KOPT-K1 (cell line): ENCODE measurements around the gene TEX10.

Experiments
- H3K27ac ChIP-seq: fragments of 200-600 bp; sonication (generic); 2 replicates; pipeline ENCODE4 v1.5.1; 2016; ENCODE audit warnings: antibody characterized with exemption, mild to moderate bottlenecking, low read depth, low read length; ENCODE audit not compliant: poor library complexity, severe bottlenecking
- H3K36me3 ChIP-seq: fragments of 200-600 bp; sonication (generic); 2 replicates; pipeline ENCODE4 v1.5.1; 2017; ENCODE audit warnings: antibody characterized with exemption, mild to moderate bottlenecking, low read length, moderate library complexity; ENCODE audit not compliant: insufficient read depth
- H3K9me3 ChIP-seq: fragments of 200-600 bp; sonication (generic); 2 replicates; pipeline ENCODE4 v1.5.1; 2017; ENCODE audit warnings: antibody characterized with exemption, low read length, mild to moderate bottlenecking; ENCODE audit not compliant: insufficient read depth, poor library complexity, severe bottlenecking

Gene TEX10

GRCh38 chr9:100309992-100310391, 42.8 kb downstream of the TEX10 start:
- H3K9me3 ChIP-seq: no peaks in the 10 kb centered on the region
- peaks cover 95% of the 10 kb centered on the region for H3K36me3 ChIP-seq

GRCh38 chr9:100308965-100309564, 43.7 kb downstream of the TEX10 start:
- H3K27ac ChIP-seq: no peak overlapping the region
- H3K36me3 ChIP-seq: peaks cover 95% of the 10 kb centered on the region
- no peaks in the 10 kb centered on the region for H3K9me3 ChIP-seq

More at GRCh38 chr9:100309992-100310391, 42.8 kb downstream of the TEX10 start:
- H3K27ac ChIP-seq: no peak overlapping the region

- H3K36me3 ChIP-seq: peaks cover 97% of the 10 kb centered on the region
- H3K9me3 ChIP-seq: no peaks in the 10 kb centered on the region
- no peak overlapping the region for H3K27ac ChIP-seq
These were observed 45.7 kb downstream of the TEX10 start for GRCh38 chr9:100307080-100307479.

GRCh38 chr9:100306283-100306682, 46.5 kb downstream of the TEX10 start:
- H3K27ac ChIP-seq: no peak overlapping the region
- no peaks in the 10 kb centered on the region for H3K9me3 ChIP-seq
- peaks cover 98% of the 10 kb centered on the region for H3K36me3 ChIP-seq

DNA sequence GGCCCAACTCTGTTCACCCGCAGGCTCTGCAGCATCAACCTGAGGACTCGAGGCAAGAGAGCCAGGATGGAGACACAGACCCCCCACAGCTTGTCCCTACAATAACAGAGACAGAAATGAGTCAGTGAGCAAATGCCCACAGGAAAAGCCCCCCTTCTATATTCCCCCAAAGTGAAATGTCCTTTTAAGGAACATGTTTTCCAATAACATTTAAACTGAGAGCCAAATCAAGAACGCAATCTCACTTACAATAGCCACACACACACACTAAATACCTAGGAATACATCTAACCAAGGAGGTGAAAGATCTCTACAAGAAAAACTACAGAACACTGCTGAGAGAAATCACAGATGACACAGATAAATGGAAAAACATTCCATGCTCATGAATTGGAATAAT, 49.0 kb downstream of the TEX10 start:
- H3K36me3 ChIP-seq: peaks cover 98% of the 10 kb centered on the region
- H3K27ac ChIP-seq: no peak overlapping the region
- H3K9me3 ChIP-seq: no peaks in the 10 kb centered on the region

DNA sequence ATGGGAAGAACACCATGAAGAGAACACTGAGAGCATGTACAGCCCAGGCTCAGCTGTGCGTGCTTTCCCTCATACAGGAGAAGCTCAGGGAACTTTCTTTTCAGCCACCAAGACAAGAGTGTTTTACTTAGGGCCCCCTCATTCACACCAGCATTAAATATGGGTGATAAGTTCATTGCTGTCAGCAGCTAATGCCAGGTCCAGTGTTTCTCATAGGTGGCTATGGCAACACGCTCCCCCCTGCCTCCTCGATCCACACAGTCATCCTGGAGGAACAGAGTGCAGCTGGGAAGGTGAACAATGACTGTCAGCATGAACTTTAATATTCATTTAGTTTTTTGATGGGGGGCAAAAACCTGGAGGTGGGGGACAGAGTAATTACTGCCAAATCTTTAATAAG, 54.4 kb downstream of the TEX10 start:
- H3K27ac ChIP-seq: no peak overlapping the region
- no peaks in the 10 kb centered on the region for H3K9me3 ChIP-seq
- H3K36me3 ChIP-seq: peaks cover 99% of the 10 kb centered on the region

- Histone ChIP-seq H3K9me3 (no peaks in the 10 kb centered on the region), H3K27ac (no peak overlapping the region), H3K36me3 (peaks cover 99% of the 10 kb centered on the region)
These were observed 56.3 kb downstream of the TEX10 start for GRCh38 chr9:100296407-100296806.

DNA sequence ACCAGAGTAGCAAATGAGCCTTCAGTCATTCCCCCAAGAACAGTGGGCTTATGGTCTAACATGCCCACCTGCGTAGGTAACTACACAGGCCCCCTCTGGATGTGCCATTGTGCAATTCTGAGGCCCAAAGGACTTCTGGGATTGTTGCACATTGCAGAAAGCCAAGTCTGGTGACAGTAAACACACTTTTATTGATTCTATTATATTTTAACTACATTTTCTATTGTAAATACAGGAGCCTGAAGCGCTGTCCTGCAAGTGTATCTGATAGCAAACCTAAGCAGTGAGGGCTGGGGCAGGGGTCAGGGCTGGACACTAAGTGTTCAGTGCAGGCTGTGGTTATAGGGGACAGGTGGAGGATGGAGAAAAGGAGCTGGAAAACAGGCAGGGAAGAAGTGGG, 57.5 kb downstream of the TEX10 start:
- H3K9me3 ChIP-seq: no peaks in the 10 kb centered on the region
- H3K36me3 ChIP-seq: peaks cover 98% of the 10 kb centered on the region
- no peak overlapping the region for H3K27ac ChIP-seq

- H3K36me3 ChIP-seq: peaks cover 98% of the 10 kb centered on the region
These were observed 57.9 kb downstream of the TEX10 start for GRCh38 chr9:100294806-100295205.

DNA sequence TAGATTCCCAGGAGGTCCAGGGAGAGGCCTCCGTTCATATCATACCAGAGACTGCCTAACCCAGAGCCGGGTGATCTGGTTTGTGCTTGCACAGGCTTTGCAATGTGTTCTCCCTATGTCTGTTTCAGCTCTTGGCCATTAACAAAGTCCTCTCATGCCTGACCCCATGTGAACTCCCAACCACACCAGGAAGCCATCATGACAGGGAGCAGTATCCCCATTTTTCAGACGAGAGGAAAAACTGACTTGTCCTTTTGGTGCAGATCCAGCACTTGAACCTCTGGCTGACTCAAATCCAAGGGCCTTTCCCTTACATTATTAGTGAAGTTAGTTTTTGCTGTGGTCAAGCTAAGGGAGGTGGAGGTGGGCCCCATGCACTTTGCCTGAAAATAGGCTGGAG, 58.4 kb downstream of the TEX10 start:
- Histone ChIP-seq H3K9me3 (no peaks in the 10 kb centered on the region), H3K36me3 (peaks cover 98% of the 10 kb centered on the region), H3K27ac (no peak overlapping the region)

More at GRCh38 chr9:100294806-100295205, 57.9 kb downstream of the TEX10 start:
- Histone ChIP-seq H3K9me3 (no peaks in the 10 kb centered on the region), H3K27ac (no peak overlapping the region)

- Histone ChIP-seq H3K27ac (no peak overlapping the region), H3K9me3 (peaks cover 15% of the 10 kb centered on the region), H3K36me3 (peaks cover 99% of the 10 kb centered on the region)
These were observed 60.3 kb downstream of the TEX10 start for GRCh38 chr9:100292414-100292813.

- Histone ChIP-seq H3K36me3 (peaks cover 95% of the 10 kb centered on the region), H3K9me3 (peaks cover 15% of the 10 kb centered on the region)
These were observed 62.0 kb downstream of the TEX10 start for GRCh38 chr9:100290714-100291113.

GRCh38 chr9:100287186-100287585, 65.6 kb downstream of the TEX10 start:
- Histone ChIP-seq H3K9me3 (peaks cover 15% of the 10 kb centered on the region), H3K27ac (no peak overlapping the region)

More at GRCh38 chr9:100290714-100291113, 62.0 kb downstream of the TEX10 start:
- no peak overlapping the region for H3K27ac ChIP-seq

DNA sequence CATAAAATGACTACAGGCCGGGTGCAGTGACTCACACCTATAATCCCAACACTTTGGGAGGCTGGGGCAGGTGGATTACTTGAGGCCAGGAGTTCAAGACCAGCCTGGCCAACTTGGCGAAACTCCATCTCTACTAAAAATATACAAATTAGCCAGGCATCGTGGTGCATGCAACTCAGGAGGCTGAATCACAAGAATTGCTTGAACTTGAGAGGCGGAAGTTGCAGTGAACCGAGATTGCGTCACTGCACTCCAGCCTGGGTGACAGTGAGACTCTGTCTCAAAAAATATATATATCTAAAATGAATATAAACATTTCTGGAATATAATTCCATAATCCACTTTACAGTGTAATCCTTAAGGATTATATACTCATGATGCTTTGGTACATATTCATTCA, 66.5 kb downstream of the TEX10 start:
- Histone ChIP-seq H3K36me3 (peaks cover 73% of the 10 kb centered on the region), H3K9me3 (peaks cover 15% of the 10 kb centered on the region), H3K27ac (no peak overlapping the region)

More at GRCh38 chr9:100287186-100287585, 65.6 kb downstream of the TEX10 start:
- H3K36me3 ChIP-seq: peaks cover 82% of the 10 kb centered on the region

GRCh38 chr9:100285601-100286000, 67.1 kb downstream of the TEX10 start:
- Histone ChIP-seq H3K27ac (no peak overlapping the region), H3K9me3 (peaks cover 15% of the 10 kb centered on the region), H3K36me3 (peaks cover 67% of the 10 kb centered on the region)

DNA sequence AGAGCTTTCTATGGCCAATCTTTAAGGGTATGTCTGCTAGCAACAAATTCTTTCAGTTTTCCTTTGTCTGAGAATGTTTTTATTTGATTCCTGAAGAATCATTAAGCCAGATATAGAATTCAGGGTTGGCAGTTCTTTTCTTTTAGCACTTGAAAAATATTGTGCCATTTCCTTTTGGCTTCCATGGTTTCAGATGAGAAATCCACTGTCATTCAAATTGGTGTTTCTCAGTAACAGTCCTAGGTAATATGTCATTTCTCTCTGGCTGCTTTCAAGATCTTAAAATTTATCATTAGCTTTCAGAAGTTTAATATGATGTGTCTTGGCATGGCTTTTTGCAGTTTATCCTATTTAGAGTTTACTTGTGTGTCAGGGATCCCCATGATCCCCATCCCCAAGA, 67.7 kb downstream of the TEX10 start:
- no peak overlapping the region for H3K27ac ChIP-seq
- peaks cover 62% of the 10 kb centered on the region for H3K36me3 ChIP-seq
- peaks cover 15% of the 10 kb centered on the region for H3K9me3 ChIP-seq
